BJ (cell line): Measurements from ENCODE around the gene KCNQ2. TPM values are rescaled to one million over a fixed set of nuclear protein-coding genes. Genes with fewer than 3 reads are reported as not detected.

ENCODE experiments used
- CTCF ChIA-PET: fragments of 350-600 bp; formaldehyde crosslinking; extraction: SDS; loops from one replicate; lab custom pipeline; 2021; ENCODE audit warnings: antibody characterized with exemption, inconsistent platforms; lab: Yijun Ruan, JAX
- POLR2A ChIA-PET: fragments of 300-600 bp; sonication (Branson Sonifier 250); formaldehyde crosslinking; extraction: SDS; loops from one replicate; lab custom pipeline; 2021; ENCODE audit warnings: antibody characterized with exemption; lab: Charles Lee
- DNase-seq: peaks from one replicate; pipeline ENCODE4 v3.0.0-alpha.2; 2011; ENCODE audit warnings: low read depth
- H3K27me3 ChIP-seq: 2 replicates; pipeline ENCODE4 v1.6.0; 2011; ENCODE audit warnings: low read length; ENCODE audit not compliant: control insufficient read depth, insufficient read depth
- H3K36me3 ChIP-seq: 2 replicates; pipeline ENCODE4 v1.5.1; 2011; ENCODE audit warnings: low read length; ENCODE audit not compliant: control insufficient read depth, insufficient read depth
- H3K4me3 ChIP-seq: 2 replicates; pipeline ENCODE4 v1.5.1; 2011; ENCODE audit warnings: low read depth, mild to moderate bottlenecking, control low read depth, low read length
- CTCF ChIP-seq: IDR thresholded peaks from 2 replicates; pipeline ENCODE4 v1.5.1; 2011; ENCODE audit warnings: low read depth, mild to moderate bottlenecking, control low read depth, inconsistent platforms, low read length, moderate library complexity; ENCODE audit not compliant: insufficient read depth
- polyA plus RNA-seq: library from polyadenylated mRNA; depleted of rRNA; stranded (reverse); fragments of >200 nt; gene quantifications from 2 replicates; pipeline ENCODE4 v1.2.3, GENCODE V29; 2011

Gene KCNQ2
- polyA plus RNA-seq, 1 experiment = not detected

- DNase-seq = no peak
- ChIA-PET CTCF (no interaction called here), POLR2A (no interaction called here)
- 0 out of 2 replicates have a peak, but pooled peaks cover 2% of the 10 kb centered on the region for H3K27me3 ChIP-seq
- H3K4me3 ChIP-seq = no peak overlapping the region
- H3K36me3 ChIP-seq = no peaks in the 10 kb centered on the region
- no peak for TF ChIP-seq CTCF
Measured at GRCh38 chr20:63356931-63357879, 115.2 kb downstream of the KCNQ2 start.

- no peaks in the 10 kb centered on the region for H3K36me3 ChIP-seq
- TF ChIP-seq CTCF = no peak
- H3K27me3 ChIP-seq = 0 out of 2 replicates have a peak, but pooled peaks cover 2% of the 10 kb centered on the region
- ChIA-PET CTCF (no interaction called here), POLR2A (no interaction called here)
- H3K4me3 ChIP-seq = no peak overlapping the region
- DNase-seq = no peak
Measured at GRCh38 chr20:63356511-63356910, 115.9 kb downstream of the KCNQ2 start.

- 0 out of 2 replicates have a peak, but pooled peaks cover 2% of the 10 kb centered on the region for H3K27me3 ChIP-seq
- no peak for TF ChIP-seq CTCF
- POLR2A ChIA-PET = no interaction called here
- H3K36me3 ChIP-seq = no peaks in the 10 kb centered on the region
- CTCF ChIA-PET = no interaction called here
- DNase-seq = no peak
- no peak overlapping the region for H3K4me3 ChIP-seq
Measured at GRCh38 chr20:63355781-63356295, 116.6 kb downstream of the KCNQ2 start.

GRCh38 chr20:63354636-63355350, 117.7 kb downstream of the KCNQ2 start:
- no peaks in the 10 kb centered on the region for H3K27me3 ChIP-seq

More at GRCh38 chr20:63354636-63355350, 117.7 kb downstream of the KCNQ2 start:
- POLR2A ChIA-PET = no interaction called here
- CTCF ChIA-PET = no interaction called here
- no peak overlapping the region for H3K4me3 ChIP-seq
- no peak for TF ChIP-seq CTCF
- H3K36me3 ChIP-seq = no peaks in the 10 kb centered on the region
- DNase-seq = no peak
